HepG2 (cell line): Measurements from ENCODE around the gene COA7. TPM values are rescaled to one million over a fixed set of nuclear protein-coding genes. Genes with fewer than 3 reads are reported as not detected.

Experiments used
- ATAC-seq: fragments of 200-7000 bp; cut with Tn5 transposase; 3 replicates; pipeline ENCODE4 v1.9.1; 2020; ENCODE audit warnings: mild to moderate bottlenecking, moderate library complexity
- BruUV-seq: library from RNA; stranded (reverse); fragments of 400-500 nt; replicated peaks from 2 replicates; lab custom pipeline; 2021; lab: Mats Ljungman, UMichigan
- CTCF ChIA-PET: fragments of 300-600 bp; formaldehyde crosslinking; extraction: SDS; loops from one replicate; lab custom pipeline; 2021; ENCODE audit warnings: low total read pairs, inconsistent platforms, low intra/inter-chr PET ratio; lab: Yijun Ruan, JAX
- POLR2A ChIA-PET: fragments of 350-600 bp; sonication (Branson Sonifier 250); formaldehyde crosslinking; loops from one replicate; lab custom pipeline; 2020; ENCODE audit warnings: antibody characterized with exemption, inconsistent platforms; lab: Yijun Ruan, JAX
- DNase-seq: peaks from one replicate; pipeline ENCODE4 v3.0.0-alpha.2; 2015; ENCODE audit warnings: low spot score
- FAIRE-seq: peaks from 3 replicates; lab custom pipeline; 2011; peaks lifted over from hg19 to GRCh38; lab: Jason Lieb, UNC
- H2AFZ ChIP-seq: one replicate; pipeline ENCODE4 v1.6.1; 2011; ENCODE audit warnings: low read length, inconsistent platforms
- H3K27ac ChIP-seq: fragments of 300-600 bp; 3 replicates; pipeline ENCODE4 v1.8.0; 2011; ENCODE audit warnings: mixed run types, mild to moderate bottlenecking, mixed read lengths, low read length, inconsistent platforms; ENCODE audit not compliant: insufficient read depth; ENCODE audit errors: extremely low read length
- H3K27me3 ChIP-seq, 2 experiments: fragments of 200-600 bp in 1 of 2; 2 replicates in 1 of 2; 3 replicates in 1 of 2; pipeline versions ENCODE4 v1.6.0 to v1.8.0; 2011; ENCODE audit warnings: low read length in 2 of 2, mild to moderate bottlenecking in 2 of 2, moderate library complexity in 2 of 2, inconsistent platforms in 1 of 2; ENCODE audit not compliant: insufficient read depth in 2 of 2, control insufficient read depth in 1 of 2
- H3K36me3 ChIP-seq, 2 experiments: fragments of 200-600 bp in 1 of 2; replicated peaks in 1 of 2; 2 replicates in 1 of 2; 3 replicates in 1 of 2; pipeline versions ENCODE4 v1.5.1 to v1.8.0; 2011; ENCODE audit warnings: low read length in 2 of 2, inconsistent platforms in 1 of 2; ENCODE audit not compliant: insufficient read depth in 2 of 2, control insufficient read depth in 1 of 2
- H3K4me1 ChIP-seq: 2 replicates; pipeline ENCODE4 v1.5.1; 2012; ENCODE audit warnings: low read length, inconsistent platforms; ENCODE audit not compliant: insufficient read depth
- H3K4me2 ChIP-seq: 2 replicates; pipeline ENCODE4 v1.6.0; 2011; ENCODE audit warnings: low read depth, low read length, inconsistent platforms
- H3K4me3 ChIP-seq, 3 experiments: fragments of 200-600 bp in 1 of 3; sonication (generic), shearing (Covaris generic) in 1 of 3; replicated peaks in 1 of 3; 2 replicates each; pipeline ENCODE4 v1.5.1; 2011 to 2016; ENCODE audit warnings: low read length in 3 of 3, inconsistent platforms in 2 of 3, low read depth in 2 of 3, mild to moderate bottlenecking in 2 of 3, control low read depth in 1 of 3, mixed read lengths in 1 of 3; ENCODE audit not compliant: insufficient read depth in 1 of 3
- H3K79me2 ChIP-seq: one replicate; pipeline ENCODE4 v1.6.1; 2011; ENCODE audit warnings: low read length, inconsistent platforms; ENCODE audit not compliant: insufficient read depth
- H3K9ac ChIP-seq: 2 replicates; pipeline ENCODE4 v1.6.0; 2011; ENCODE audit warnings: mild to moderate bottlenecking, low read depth, low read length, inconsistent platforms; ENCODE audit not compliant: insufficient read depth
- H3K9me3 ChIP-seq: 2 replicates; pipeline ENCODE4 v1.5.1; 2012; ENCODE audit warnings: mild to moderate bottlenecking, low read length
- H4K20me1 ChIP-seq: 2 replicates; pipeline ENCODE4 v1.6.0; 2011; ENCODE audit warnings: inconsistent platforms, mild to moderate bottlenecking, low read length, moderate library complexity; ENCODE audit not compliant: insufficient read depth
- DBP ChIP-seq: sonication (generic); formaldehyde crosslinking; IDR thresholded peaks from 2 replicates; pipeline ENCODE4 v1.4.0; 2020; ENCODE audit warnings: missing genetic modification reagents; ENCODE audit errors: not compliant biosample characterization
- MAZ ChIP-seq, 2 experiments: sonication (generic) in 1 of 2; formaldehyde crosslinking in 1 of 2; IDR thresholded peaks; 2 replicates each; pipeline versions ENCODE4 v1.5.0 to v1.6.1; 2012 to 2020; ENCODE audit warnings: low read depth in 2 of 2, mild to moderate bottlenecking in 2 of 2, borderline replicate concordance in 1 of 2, improper control_type of control experiment in 1 of 2, low read length in 1 of 2, missing genetic modification reagents in 1 of 2, moderate library complexity in 1 of 2
- NR0B2 ChIP-seq: sonication (generic); formaldehyde crosslinking; IDR thresholded peaks from 2 replicates; pipeline ENCODE4 v1.4.0; 2020; ENCODE audit warnings: mild to moderate bottlenecking, missing genetic modification reagents
- PAF1 ChIP-seq: IDR thresholded peaks from 2 replicates; pipeline ENCODE4 v1.6.1; 2016; ENCODE audit warnings: missing genetic modification reagents, missing compliant biosample characterization
- SYNCRIP ChIP-seq: fragments of 200-400 bp; formaldehyde crosslinking; IDR thresholded peaks from 2 replicates; pipeline ENCODE4 v1.6.1; 2018; ENCODE audit warnings: mild to moderate bottlenecking, low read depth, low read length; ENCODE audit not compliant: insufficient read depth
- ZBTB44 ChIP-seq: sonication (generic); formaldehyde crosslinking; IDR thresholded peaks from 2 replicates; pipeline ENCODE4 v1.4.0; 2020; ENCODE audit warnings: missing genetic modification reagents
- ZFP36 ChIP-seq: fragments of 150-350 bp; IDR thresholded peaks from 2 replicates; pipeline ENCODE4 v1.6.1; 2018; ENCODE audit warnings: borderline replicate concordance, low read length, low read depth; ENCODE audit not compliant: partially characterized antibody
- ZNF780A ChIP-seq: sonication (generic); formaldehyde crosslinking; IDR thresholded peaks from 2 replicates; pipeline ENCODE4 v1.8.0; 2022; ENCODE audit warnings: mild to moderate bottlenecking, missing genetic modification reagents, moderate library complexity
- ZSCAN31 ChIP-seq: sonication (generic); formaldehyde crosslinking; IDR thresholded peaks from 2 replicates; pipeline ENCODE4 v1.5.0; 2020; ENCODE audit warnings: low read depth, mild to moderate bottlenecking, missing genetic modification reagents
- WGBS: methylation state at CpG from one replicate; pipeline ENCODE4 v1.1.6; 2017; ENCODE audit warnings: low lambda C conversion rate; 5-methylcytosine and 5-hydroxymethylcytosine counted together
- in situ Hi-C: cut with HindIII; loops from 2 replicates; pipeline ENCODE4 v1.10.0; 2017; ENCODE audit warnings: low pct_unique_long_range_greater_than_20kb; ENCODE audit not compliant: extremely low pct_ligation_motif_present
- intact Hi-C: fragments of 100-400 bp; cut with micrococcal nuclease; formaldehyde crosslinking; loops from one replicate; pipeline ENCODE4 v1.10.0; 2022; ENCODE audit not compliant: unreplicated experiment
- polyA plus RNA-seq, 8 experiments: library from polyadenylated mRNA; depleted of rRNA in 3 of 8; stranded (reverse) in 7 of 8; unstranded in 1 of 8; fragments of >200 nt; fragmentation: Illumina TruSeq in 4 of 8; extraction: Trizol in 4 of 8; gene quantifications; 2 replicates each; pipeline versions ENCODE4 v1.2.1 to v1.2.3, GENCODE V29; 2011 to 2016; ENCODE audit warnings: low read depth in 4 of 8, missing spikeins in 1 of 8, mixed read lengths in 1 of 8; ENCODE audit not compliant: insufficient read depth in 1 of 8
- total RNA-seq, 5 experiments: library from RNA; depleted of rRNA; stranded (reverse); fragments of >200 nt; fragmentation: Illumina TruSeq; extraction: Trizol; gene quantifications; 2 replicates each; pipeline ENCODE4 v1.2.3, GENCODE V29; 2016; ENCODE audit warnings: low read depth in 1 of 5

COA7 gene
- total and polyA plus RNA-seq, 2 of the 13 experiments (the other 11 are each of a cell fraction or from before 2014, with no cell fraction given), result 12.3 to 30.4 TPM

GRCh38 chr1:52738893-52739292 lies 40.7 kb upstream of the COA7 start:
- H3K9me3 ChIP-seq, result no peaks in the 10 kb centered on the region
- ChIA-PET POLR2A (no interaction called here), CTCF (no interaction called here)
- DNase-seq (no peak), FAIRE-seq (no peak), ATAC-seq (no peak)
- H3K9ac ChIP-seq, result no peak overlapping the region
- H3K4me1 ChIP-seq, result peaks cover 11% of the 10 kb centered on the region
- BruUV-seq, result no TSS peak
- no peak overlapping the region for H3K27ac ChIP-seq
- no peak for TF ChIP-seq ZFP36
- TF ChIP-seq DBP (CRISPR knock-in tag), result no peak
- no peak for TF ChIP-seq ZNF780A (CRISPR knock-in tag)
- TF ChIP-seq ZSCAN31 (CRISPR knock-in tag), result no peak
- TF ChIP-seq SYNCRIP, result no peak
- TF ChIP-seq ZBTB44, result no peak
- TF ChIP-seq NR0B2 (CRISPR knock-in tag), result no peak
- no peak for TF ChIP-seq PAF1 (CRISPR knock-in tag)
- no peak for TF ChIP-seq MAZ (IDR thresholded peaks at IDR 0.05; ENCODE audit: borderline replicate concordance, low read depth, low read length)
- TF ChIP-seq MAZ (CRISPR knock-in tag; IDR thresholded peaks at IDR 0.05; ENCODE audit: low read depth), result no peak
- no peak overlapping the region for H2AFZ ChIP-seq
- no peaks in the 10 kb centered on the region for H4K20me1 ChIP-seq
- H3K4me2 ChIP-seq, result no peak overlapping the region
- no peaks in the 10 kb centered on the region for H3K36me3 ChIP-seq
- peaks cover 2% of the 10 kb centered on the region for H3K79me2 ChIP-seq
- no peak overlapping the region for H3K4me3 ChIP-seq
- in situ Hi-C loops (no loop called here), intact Hi-C loops (no loop called here)
- WGBS, result 94% methylated on average over 10 of the region's 10 CpGs
- no peaks in the 10 kb centered on the region for H3K27me3 ChIP-seq
